ENCODE results near the gene LPCAT2. TPM values are rescaled to one million over a fixed set of nuclear protein-coding genes. Genes with fewer than 3 reads are reported as not detected.

Gene LPCAT2
- total RNA-seq, 1 donor from 2014 or later = 8.5 TPM

- intact Hi-C loops (cut with DNase I) = loop anchor here (5.0 to 10.0 kb wide), 2 partner anchors 42 to 205 kb away; no protein-coding TSS in a partner anchor
- no peak for DNase-seq (ENCODE audit: low spot score)
Measured at GRCh38 chr16:55499951-55500529, 8.8 kb upstream of the LPCAT2 start.

- DNase-seq (ENCODE audit: low spot score) = no peak
- intact Hi-C loops (cut with DNase I) = no loop called here
Measured at GRCh38 chr16:55500530-55501011, 8.3 kb upstream of the LPCAT2 start.

GRCh38 chr16:55501549-55502322, 7.1 kb upstream of the LPCAT2 start:
- intact Hi-C loops (cut with DNase I) = no loop called here
- no peak for DNase-seq (ENCODE audit: low spot score)

- DNase-seq (ENCODE audit: low spot score) = peak; percentile 84
- intact Hi-C loops (cut with DNase I) = no loop called here
Measured at GRCh38 chr16:55502801-55503366, 6.0 kb upstream of the LPCAT2 start.

- no peak for DNase-seq (ENCODE audit: low spot score)
- intact Hi-C loops (cut with DNase I) = no loop called here
Measured at GRCh38 chr16:55503726-55504550, 4.9 kb upstream of the LPCAT2 start.

DNA sequence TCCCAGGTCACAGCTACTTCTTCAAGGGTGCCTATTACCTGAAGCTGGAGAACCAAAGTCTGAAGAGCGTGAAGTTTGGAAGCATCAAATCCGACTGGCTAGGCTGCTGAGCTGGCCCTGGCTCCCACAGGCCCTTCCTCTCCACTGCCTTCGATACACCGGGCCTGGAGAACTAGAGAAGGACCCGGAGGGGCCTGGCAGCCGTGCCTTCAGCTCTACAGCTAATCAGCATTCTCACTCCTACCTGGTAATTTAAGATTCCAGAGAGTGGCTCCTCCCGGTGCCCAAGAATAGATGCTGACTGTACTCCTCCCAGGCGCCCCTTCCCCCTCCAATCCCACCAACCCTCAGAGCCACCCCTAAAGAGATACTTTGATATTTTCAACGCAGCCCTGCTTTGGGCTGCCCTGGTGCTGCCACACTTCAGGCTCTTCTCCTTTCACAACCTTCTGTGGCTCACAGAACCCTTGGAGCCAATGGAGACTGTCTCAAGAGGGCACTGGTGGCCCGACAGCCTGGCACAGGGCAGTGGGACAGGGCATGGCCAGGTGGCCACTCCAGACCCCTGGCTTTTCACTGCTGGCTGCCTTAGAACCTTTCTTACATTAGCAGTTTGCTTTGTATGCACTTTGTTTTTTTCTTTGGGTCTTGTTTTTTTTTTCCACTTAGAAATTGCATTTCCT, 3.4 kb upstream of the LPCAT2 start:
- intact Hi-C loops (cut with DNase I) = no loop called here
- DNase-seq (ENCODE audit: low spot score) = no peak

DNA sequence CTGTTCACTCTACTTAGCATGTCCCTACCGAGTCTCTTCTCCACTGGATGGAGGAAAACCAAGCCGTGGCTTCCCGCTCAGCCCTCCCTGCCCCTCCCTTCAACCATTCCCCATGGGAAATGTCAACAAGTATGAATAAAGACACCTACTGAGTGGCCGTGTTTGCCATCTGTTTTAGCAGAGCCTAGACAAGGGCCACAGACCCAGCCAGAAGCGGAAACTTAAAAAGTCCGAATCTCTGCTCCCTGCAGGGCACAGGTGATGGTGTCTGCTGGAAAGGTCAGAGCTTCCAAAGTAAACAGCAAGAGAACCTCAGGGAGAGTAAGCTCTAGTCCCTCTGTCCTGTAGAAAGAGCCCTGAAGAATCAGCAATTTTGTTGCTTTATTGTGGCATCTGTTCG, 2.8 kb upstream of the LPCAT2 start:
- intact Hi-C loops (cut with DNase I) = no loop called here
- DNase-seq (ENCODE audit: low spot score) = no peak

DNA sequence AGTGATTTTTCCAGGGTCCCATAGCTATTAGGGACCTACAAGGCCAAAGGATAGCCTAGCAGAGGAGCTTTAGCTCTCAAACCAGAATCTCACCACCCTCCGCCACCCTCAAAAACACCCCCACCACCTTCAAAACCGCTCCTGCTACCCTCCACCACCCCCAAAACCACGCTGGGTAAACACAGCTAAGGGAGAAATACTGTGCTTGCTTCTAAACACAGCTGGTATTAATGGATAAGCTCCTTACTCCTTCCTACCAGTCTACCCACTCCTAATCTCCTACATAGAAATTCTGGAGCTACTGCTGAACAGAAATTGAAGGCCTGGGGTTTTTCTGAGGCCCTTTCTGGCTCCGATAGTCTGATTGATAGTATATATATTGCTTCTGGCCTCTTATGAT, 2.2 kb upstream of the LPCAT2 start:
- no peak for DNase-seq (ENCODE audit: low spot score)
- intact Hi-C loops (cut with DNase I) = no loop called here

GRCh38 chr16:55508271-55508921, 476 bp upstream of the LPCAT2 start:
- intact Hi-C loops (cut with DNase I) = no loop called here
- DNase-seq (ENCODE audit: low spot score) = no peak

DNA sequence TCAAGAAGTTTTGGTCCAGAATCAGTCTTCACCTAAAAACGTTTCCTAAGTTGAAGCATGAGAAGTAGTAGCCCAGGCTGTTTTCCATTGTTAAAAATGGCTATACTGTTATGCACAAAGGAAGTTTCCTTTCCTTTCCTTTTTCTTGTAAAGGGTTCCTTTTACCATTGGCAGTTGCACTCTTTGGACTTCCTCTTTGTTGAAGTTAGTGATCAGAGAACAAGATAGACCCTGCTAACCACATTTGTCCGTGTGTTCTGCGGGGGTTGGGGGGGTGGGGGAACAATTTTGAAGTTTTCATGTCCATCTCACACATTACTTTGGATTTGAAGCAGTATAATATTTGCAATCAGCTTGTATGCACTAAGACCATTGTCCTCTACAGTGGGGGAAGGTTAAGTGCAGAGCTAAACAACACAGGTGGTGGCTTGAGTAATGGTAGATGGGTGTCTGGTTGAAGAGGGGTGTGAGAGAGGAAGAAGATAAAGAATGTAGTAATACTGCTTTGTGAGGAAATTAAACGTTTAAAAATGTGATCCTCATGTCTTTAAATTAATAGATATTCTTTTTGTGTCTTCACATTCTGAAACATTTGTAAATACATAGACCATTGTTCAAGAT, 1.4 kb downstream of the LPCAT2 start:
- intact Hi-C loops (cut with DNase I) = no loop called here
- DNase-seq (ENCODE audit: low spot score) = no peak

GRCh38 chr16:55512941-55513340, 4.1 kb downstream of the LPCAT2 start:
- DNase-seq (ENCODE audit: low spot score) = no peak
- intact Hi-C loops (cut with DNase I) = no loop called here

- intact Hi-C loops (cut with DNase I) = no loop called here
- no peak for DNase-seq (ENCODE audit: low spot score)
Measured at GRCh38 chr16:55513616-55514015, 4.7 kb downstream of the LPCAT2 start.

DNA sequence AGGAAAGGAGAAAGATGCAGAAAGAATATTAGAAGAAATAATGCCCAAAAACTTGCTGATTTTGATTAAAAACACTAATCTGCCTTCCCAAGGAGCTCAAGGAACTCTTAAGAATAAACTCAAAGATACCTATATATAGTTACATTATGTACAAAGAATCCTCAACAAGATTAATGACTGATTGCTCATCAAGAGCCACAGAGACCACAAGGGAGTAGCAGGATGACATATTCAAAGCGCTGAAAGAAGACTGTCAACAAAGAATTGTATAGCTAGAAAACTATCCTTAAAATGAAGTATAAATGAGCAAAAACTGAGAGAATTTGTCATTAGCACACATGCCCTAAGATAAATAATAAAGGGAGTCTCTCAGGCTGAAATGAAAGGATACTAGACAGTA, 6.2 kb downstream of the LPCAT2 start:
- intact Hi-C loops (cut with DNase I) = no loop called here
- DNase-seq (ENCODE audit: low spot score) = no peak

DNA sequence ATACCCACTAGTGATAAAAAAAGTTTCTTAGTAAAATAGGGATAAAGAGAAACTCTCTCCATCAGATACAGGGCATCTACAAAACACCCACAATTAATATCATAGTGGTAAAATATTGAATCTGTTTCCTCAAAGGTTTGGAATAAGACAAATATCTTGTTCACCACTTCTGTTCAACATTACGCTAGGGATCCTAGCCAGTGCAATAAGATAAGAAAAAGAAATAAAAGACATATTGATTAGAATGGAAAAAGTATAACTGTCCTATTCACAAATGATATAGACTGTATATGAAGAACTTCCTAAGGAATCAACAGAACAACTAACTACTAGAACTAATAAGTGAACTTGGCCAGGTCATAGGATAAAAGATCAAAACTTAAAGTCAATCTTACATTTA, 12.9 kb downstream of the LPCAT2 start:
- no peak for DNase-seq (ENCODE audit: low spot score)
- intact Hi-C loops (cut with DNase I) = no loop called here

DNA sequence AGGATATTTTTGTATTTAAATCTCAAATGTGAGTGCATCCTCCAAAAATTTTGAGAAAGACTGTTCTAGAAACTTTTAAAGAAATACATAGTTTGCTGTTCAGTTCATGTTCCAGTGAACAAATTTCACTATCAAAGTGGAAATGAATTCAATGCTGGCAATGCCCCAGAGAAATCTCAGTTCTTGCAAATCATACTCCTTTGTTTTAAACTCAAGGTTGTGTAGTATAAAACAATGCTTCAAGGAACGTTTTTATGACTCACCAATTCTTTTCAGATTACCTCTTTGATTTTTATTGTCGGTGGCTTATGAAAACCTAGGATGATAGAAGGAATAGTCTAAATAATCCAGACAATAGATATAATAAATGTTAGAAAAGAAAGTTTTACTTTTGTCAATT, 17.6 kb downstream of the LPCAT2 start:
- intact Hi-C loops (cut with DNase I) = no loop called here
- DNase-seq (ENCODE audit: low spot score) = no peak

- DNase-seq (ENCODE audit: low spot score) = no peak
- intact Hi-C loops (cut with DNase I) = no loop called here
Measured at GRCh38 chr16:55527885-55528284, 19.0 kb downstream of the LPCAT2 start.

DNA sequence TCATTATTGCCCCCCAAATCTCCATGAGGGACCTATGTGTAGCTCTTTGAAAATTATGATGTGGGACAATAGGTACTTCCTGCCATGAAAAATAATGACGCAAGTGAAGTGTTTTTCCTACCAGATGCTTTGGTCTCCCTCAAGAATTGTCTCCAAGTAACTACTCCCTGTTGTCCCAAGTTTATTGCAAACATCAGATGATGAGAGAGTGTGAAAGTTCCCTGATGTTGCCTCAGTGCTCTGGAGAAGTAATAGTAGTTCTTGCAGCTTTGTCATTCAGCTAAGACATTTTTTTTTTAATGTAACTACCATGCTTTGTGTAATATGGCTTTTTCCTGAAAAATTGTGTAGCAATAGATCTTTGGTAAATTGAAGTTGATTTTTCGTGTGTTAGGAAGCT, 20.1 kb downstream of the LPCAT2 start:
- DNase-seq (ENCODE audit: low spot score) = no peak

GRCh38 chr16:55530316-55530856, 21.5 kb downstream of the LPCAT2 start:
- intact Hi-C loops (cut with DNase I) = no loop called here
- DNase-seq (ENCODE audit: low spot score) = no peak

More for the DNA sequence above, 20.1 kb downstream of the LPCAT2 start:
- intact Hi-C loops (cut with DNase I) = no loop called here
